GM20431 (cell line): ENCODE data around the gene FAM216A.
"Not testable (repeated sequence)": the region's sequence is repeated elsewhere in the genome, so short reads cannot be mapped to it uniquely, and the experiment has no call there.

Source experiments
- in situ Hi-C: fragments of 300-500 bp; cut with MseI, MboI; formaldehyde crosslinking; loops from one replicate; pipeline ENCODE4 v1.15.0; 2020; ENCODE audit warnings: low sequenced_read_pairs; ENCODE audit not compliant: unreplicated experiment

FAM216A gene

GRCh38 chr12:110498984-110499706, 30.5 kb downstream of the FAM216A start:
- in situ Hi-C loops: no loop called here

GRCh38 chr12:110501399-110501751, 32.7 kb downstream of the FAM216A start:
- in situ Hi-C loops: loop anchor here (10.0 kb wide), 1 partner anchor 93 kb away; no protein-coding TSS in a partner anchor

GRCh38 chr12:110501752-110502738, 33.4 kb downstream of the FAM216A start, which contains the start of the genes RAD9B and VPS29:
Gene RAD9B, plus strand, starts transcription at chr12:110502331. Its CDS starts 7 bp downstream, at chr12:110502338.
Gene VPS29, minus strand, starts transcription at chr12:110502111. Its CDS starts 60 bp downstream, at chr12:110502051.
- in situ Hi-C loops: loop anchor here (10.0 kb wide), 1 partner anchor 93 kb away; no protein-coding TSS in a partner anchor

GRCh38 chr12:110503432-110503831, 34.8 kb downstream of the FAM216A start:
- in situ Hi-C loops: loop anchor here (10.0 kb wide), 1 partner anchor 91 kb away; no protein-coding TSS in a partner anchor

- in situ Hi-C loops: loop anchor here (10.0 kb wide), 1 partner anchor 89 kb away; no protein-coding TSS in a partner anchor
Observed at GRCh38 chr12:110505332-110505731, 36.7 kb downstream of the FAM216A start.

GRCh38 chr12:110508071-110508586, 39.5 kb downstream of the FAM216A start:
- in situ Hi-C loops: loop anchor here (10.0 kb wide), 1 partner anchor 87 kb away; no protein-coding TSS in a partner anchor

- in situ Hi-C loops: no loop called here
Observed at GRCh38 chr12:110513842-110514241, 45.2 kb downstream of the FAM216A start.

GRCh38 chr12:110514363-110514762, 45.7 kb downstream of the FAM216A start:
- in situ Hi-C loops: no loop called here

- in situ Hi-C loops: no loop called here
Observed at GRCh38 chr12:110516995-110517394, 48.4 kb downstream of the FAM216A start.

- in situ Hi-C loops: not testable (repeated sequence)
Observed at GRCh38 chr12:110518014-110518413, 49.4 kb downstream of the FAM216A start.

GRCh38 chr12:110520876-110521712, 52.4 kb downstream of the FAM216A start:
- in situ Hi-C loops: not testable (repeated sequence)

GRCh38 chr12:110528277-110528839, 59.7 kb downstream of the FAM216A start:
- in situ Hi-C loops: no loop called here

- in situ Hi-C loops: no loop called here
Observed at GRCh38 chr12:110530511-110530910, 61.9 kb downstream of the FAM216A start.

- in situ Hi-C loops: no loop called here
Observed at GRCh38 chr12:110531741-110532333, 63.2 kb downstream of the FAM216A start.

GRCh38 chr12:110532644-110533043, 64.0 kb downstream of the FAM216A start:
- in situ Hi-C loops: no loop called here

- in situ Hi-C loops: no loop called here
Observed at GRCh38 chr12:110533607-110534006, 65.0 kb downstream of the FAM216A start.

- in situ Hi-C loops: no loop called here
Observed at GRCh38 chr12:110534811-110535210, 66.2 kb downstream of the FAM216A start.

- in situ Hi-C loops: no loop called here
Observed at GRCh38 chr12:110536834-110537604, 68.4 kb downstream of the FAM216A start.
